Lower leg skin (tissue), 4 donors: ENCODE results near the gene METTL15. TPM values are rescaled to one million over a fixed set of nuclear protein-coding genes. Genes with fewer than 3 reads are reported as not detected.
"Not testable (repeated sequence)": the region's sequence is repeated elsewhere in the genome, so short reads cannot be mapped to it uniquely, and the experiment has no call there.

Experiments
- DNase-seq, 2 donors: peaks; one replicate each; pipeline ENCODE4 v3.0.0-alpha.2; 2019; ENCODE audit warnings: low spot score in 2 of 2
- H3K4me3 ChIP-seq: fragments of 200-600 bp; sonication (generic); 2 replicates; pipeline ENCODE4 v1.5.1; 2017; ENCODE audit warnings: mild to moderate bottlenecking, low read depth; ENCODE audit not compliant: poor library complexity, severe bottlenecking
- CTCF ChIP-seq, 3 donors: fragments of 450-650 bp; IDR thresholded peaks; one replicate each; pipeline ENCODE4 v1.5.1; 2016; ENCODE audit warnings: antibody characterized with exemption in 3 of 3, mild to moderate bottlenecking in 3 of 3, moderate library complexity in 2 of 3
- POLR2A ChIP-seq, 2 donors: fragments of 450-650 bp; IDR thresholded peaks; one replicate each; pipeline ENCODE4 v1.6.1; 2016 to 2017; ENCODE audit warnings: antibody characterized with exemption in 2 of 2, mild to moderate bottlenecking in 1 of 2, moderate library complexity in 1 of 2
- WGBS, 2 donors: methylation state at CpG; one replicate each; pipeline ENCODE4 v1.1.5; 2018; 5-methylcytosine and 5-hydroxymethylcytosine counted together
- intact Hi-C: fragments of 100-400 bp; cut with DNase I; formaldehyde crosslinking; loops from one replicate; pipeline ENCODE4 v1.15.0; 2023; ENCODE audit warnings: low total_unique reads
- total RNA-seq, 4 donors: library from RNA; depleted of rRNA; stranded (reverse); fragments of >200 nt; gene quantifications; one replicate each; pipeline ENCODE4 v1.1.0, GENCODE V29; 2016

The METTL15 gene
- total RNA-seq, 4 donors from 2014 or later = 5.4 to 12.9 (median 8.5) TPM

DNA sequence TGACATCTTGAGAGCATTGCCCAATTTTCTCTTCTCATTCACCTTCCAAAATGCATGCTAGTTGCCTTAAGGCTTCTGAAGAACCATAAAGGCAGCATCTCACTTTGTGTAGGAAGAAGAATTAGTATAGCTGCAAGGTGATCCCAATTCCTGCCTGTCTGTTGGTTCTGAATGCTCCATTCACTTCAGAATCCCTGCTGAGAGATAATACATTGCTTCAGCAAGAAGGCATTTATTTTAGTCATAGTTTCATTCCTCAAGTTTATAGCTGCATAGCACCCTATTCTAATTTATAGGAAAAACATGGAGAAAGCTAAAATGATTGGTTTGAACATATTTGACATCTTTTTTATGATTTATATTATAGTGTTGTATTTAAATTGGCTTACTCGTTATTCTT lies 181.3 kb downstream of the METTL15 start:
- TF ChIP-seq CTCF (IDR thresholded peaks at IDR 0.05) (no peak), POLR2A (IDR thresholded peaks at IDR 0.05) (no peak)
- WGBS, 2 donors = 80 to 87% methylated on average over 1 of the region's 1 CpG
- intact Hi-C loops = no loop called here
- no peak overlapping the region for H3K4me3 ChIP-seq
- no peak for DNase-seq

GRCh38 chr11:28290995-28291394 lies 182.8 kb downstream of the METTL15 start:
- H3K4me3 ChIP-seq, intact Hi-C loops, DNase-seq: not testable (repeated sequence)
- WGBS, 2 donors = 84 to 91% methylated on average over 7 of the region's 7 CpGs

DNA sequence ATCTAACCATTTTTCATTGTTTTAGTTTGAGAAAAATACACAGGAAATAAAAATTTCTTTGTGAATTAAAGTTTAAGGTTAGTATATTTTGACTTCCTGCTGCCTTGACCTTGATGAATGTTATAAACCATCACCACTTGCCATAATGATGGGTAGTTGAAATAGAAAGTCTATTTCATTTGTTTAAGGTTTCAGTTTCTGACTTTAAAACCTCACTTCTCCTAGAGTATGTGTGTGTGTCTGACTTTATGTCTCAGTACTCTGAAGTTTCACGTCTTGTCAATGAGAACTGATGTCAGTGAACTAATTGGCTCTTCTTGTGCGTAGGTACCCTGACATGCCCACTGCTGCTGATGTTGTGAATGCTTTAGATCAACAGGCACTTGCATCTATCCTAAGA lies 188.2 kb downstream of the METTL15 start:
- H3K4me3 ChIP-seq = no peak overlapping the region
- DNase-seq = no peak
- TF ChIP-seq CTCF (IDR thresholded peaks at IDR 0.05) (no peak), POLR2A (IDR thresholded peaks at IDR 0.05) (no peak)
- intact Hi-C loops = no loop called here
- 95 to 96% methylated on average over 2 of the region's 2 CpGs for WGBS, 2 donors

GRCh38 chr11:28298209-28298608 lies 190.0 kb downstream of the METTL15 start:
- no peak for DNase-seq
- H3K4me3 ChIP-seq = no peak overlapping the region
- no peak for TF ChIP-seq CTCF (IDR thresholded peaks at IDR 0.05)
- TF ChIP-seq POLR2A (IDR thresholded peaks at IDR 0.05) = no peak
- WGBS, 2 donors = 93% methylated on average over 3 of the region's 3 CpGs
- intact Hi-C loops = no loop called here

DNA sequence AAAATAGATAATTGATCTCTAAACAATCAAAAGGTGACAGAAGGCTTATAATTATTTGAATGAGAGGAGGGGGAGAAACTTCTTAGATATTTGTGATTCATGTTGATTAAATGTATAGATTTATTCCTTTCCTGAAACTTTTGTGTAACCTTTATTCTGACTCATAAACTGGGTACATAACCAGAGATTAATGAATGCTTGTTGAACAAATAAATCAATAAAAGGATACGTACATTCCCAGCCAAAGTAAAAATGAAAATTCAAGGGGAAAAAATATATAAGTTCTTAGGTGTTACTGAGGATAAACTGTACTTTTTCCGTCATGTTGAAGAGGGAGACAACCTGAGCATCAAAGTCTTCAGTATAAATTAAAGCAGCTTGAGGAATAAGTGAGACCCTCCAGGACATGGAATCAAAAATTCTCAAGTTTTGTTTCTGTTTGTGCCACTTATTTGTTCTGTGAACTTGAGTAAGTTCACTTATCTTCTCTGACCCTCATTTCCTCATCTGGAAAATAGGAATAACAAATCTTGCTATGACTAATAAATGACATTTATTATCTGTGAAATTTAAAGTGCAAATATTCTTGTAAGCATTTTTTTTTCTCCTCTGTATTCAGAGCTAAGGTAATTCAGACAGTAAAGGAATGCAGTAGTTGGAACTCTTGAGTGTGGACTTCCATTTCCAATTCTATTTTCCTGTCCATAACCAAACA lies 195.4 kb downstream of the METTL15 start:
- 93 to 99% methylated on average over 2 of the region's 2 CpGs for WGBS, 2 donors
- no peak for TF ChIP-seq CTCF (IDR thresholded peaks at IDR 0.05)
- no peak for TF ChIP-seq POLR2A (IDR thresholded peaks at IDR 0.05)

DNA sequence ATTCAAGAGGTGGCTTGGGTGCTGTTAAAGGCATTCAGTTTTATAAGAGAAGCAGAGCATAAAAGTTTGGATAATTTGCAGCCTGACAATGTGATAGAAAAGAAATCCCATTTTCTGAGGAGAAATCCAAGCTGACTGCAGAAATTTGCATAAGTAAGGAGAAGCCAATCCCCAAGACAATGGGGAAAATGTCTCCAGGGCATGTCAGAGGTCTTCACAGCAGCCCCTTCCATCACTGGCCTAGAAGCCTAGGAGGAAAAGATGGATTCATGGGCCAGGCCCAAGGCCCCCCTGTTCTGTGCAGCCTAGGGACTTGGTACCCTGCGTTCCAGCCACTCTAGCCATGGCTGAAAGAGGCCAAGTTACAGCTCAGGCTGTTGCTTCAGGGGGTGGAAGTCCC lies 207.3 kb downstream of the METTL15 start:
- no peak overlapping the region for H3K4me3 ChIP-seq
- intact Hi-C loops = no loop called here
- TF ChIP-seq CTCF (IDR thresholded peaks at IDR 0.05) = no peak
- no peak for TF ChIP-seq POLR2A (IDR thresholded peaks at IDR 0.05)
- no peak for DNase-seq
- whole genome bisulfite sequencing, 2 donors = 100% methylated on average over 1 of the region's 1 CpG

More for the DNA sequence above, 195.4 kb downstream of the METTL15 start:
- no peak overlapping the region for H3K4me3 ChIP-seq
- intact Hi-C loops = no loop called here
- no peak for DNase-seq
